DND-41 (cell line): ENCODE results near the gene FBLIM1.

ENCODE experiments used
- CTCF ChIP-seq: IDR thresholded peaks from 2 replicates; pipeline ENCODE4 v1.5.1; 2012; ENCODE audit warnings: borderline replicate concordance, low read length, moderate library complexity, mild to moderate bottlenecking; ENCODE audit not compliant: poor library complexity, severe bottlenecking; ENCODE audit errors: extremely low read depth
- EZH2 ChIP-seq: IDR thresholded peaks from 3 replicates; pipeline ENCODE4 v1.6.1; 2012; ENCODE audit warnings: borderline replicate concordance, low read depth, mild to moderate bottlenecking, moderate library complexity, low read length, inconsistent platforms; ENCODE audit not compliant: severe bottlenecking

GRCh38 chr1:15820478-15820877 is 61.9 kb downstream of the FBLIM1 start:
- TF ChIP-seq CTCF (no peak), EZH2 (no peak)
